ENCODE data around the gene AFMID.

GRCh38 chr17:78185981-78186691 lies 1.0 kb upstream of the AFMID start:
- TF ChIP-seq TAF1 (IDR thresholded peaks at IDR 0.05; ENCODE audit: borderline replicate concordance, insufficient read depth, low read length) (no peak), REST (IDR thresholded peaks at IDR 0.05; ENCODE audit: insufficient read depth in 1 of 2, low read depth in 2 of 2, low read length in 2 of 2) (no peak), POLR2AphosphoS5 (IDR thresholded peaks at IDR 0.05; ENCODE audit: low read depth, low read length) (no peak)
